Activated T-cell treated with anti-CD3 and anti-CD28 coated beads for 1 hour (primary cell): Measurements from ENCODE around the gene ANKS1A.

Source experiments
- DNase-seq: peaks from one replicate; pipeline ENCODE4 v3.0.0-alpha.2; 2020; ENCODE audit warnings: low read depth

ANKS1A gene

DNA sequence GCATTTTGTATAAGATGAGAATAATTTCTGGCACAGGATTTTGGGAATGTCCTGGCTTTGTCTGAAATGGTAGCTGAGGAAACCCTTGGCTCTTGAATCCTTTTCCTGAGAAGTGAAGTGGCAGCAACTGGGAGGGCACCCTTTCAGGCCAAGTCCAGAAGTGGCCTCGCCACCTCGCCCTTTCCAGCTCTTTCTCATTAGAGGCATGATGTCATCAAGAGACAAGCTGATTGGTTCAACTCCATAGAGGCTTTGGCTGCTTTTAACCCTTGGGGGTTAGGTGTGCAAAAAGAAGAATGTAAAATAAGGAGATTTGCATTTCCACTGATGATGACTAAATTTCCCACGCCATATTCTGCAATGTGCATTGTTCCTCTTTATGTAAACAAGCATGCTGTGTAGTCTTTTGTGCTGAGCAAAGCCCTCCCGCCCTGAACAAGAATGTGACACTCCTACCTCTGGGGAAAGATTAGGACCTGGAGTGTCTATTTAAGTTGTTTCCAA, 135.5 kb downstream of the ANKS1A start:
- DNase-seq = no peak

GRCh38 chr6:35025232-35026188, 136.5 kb downstream of the ANKS1A start:
- no peak for DNase-seq

DNA sequence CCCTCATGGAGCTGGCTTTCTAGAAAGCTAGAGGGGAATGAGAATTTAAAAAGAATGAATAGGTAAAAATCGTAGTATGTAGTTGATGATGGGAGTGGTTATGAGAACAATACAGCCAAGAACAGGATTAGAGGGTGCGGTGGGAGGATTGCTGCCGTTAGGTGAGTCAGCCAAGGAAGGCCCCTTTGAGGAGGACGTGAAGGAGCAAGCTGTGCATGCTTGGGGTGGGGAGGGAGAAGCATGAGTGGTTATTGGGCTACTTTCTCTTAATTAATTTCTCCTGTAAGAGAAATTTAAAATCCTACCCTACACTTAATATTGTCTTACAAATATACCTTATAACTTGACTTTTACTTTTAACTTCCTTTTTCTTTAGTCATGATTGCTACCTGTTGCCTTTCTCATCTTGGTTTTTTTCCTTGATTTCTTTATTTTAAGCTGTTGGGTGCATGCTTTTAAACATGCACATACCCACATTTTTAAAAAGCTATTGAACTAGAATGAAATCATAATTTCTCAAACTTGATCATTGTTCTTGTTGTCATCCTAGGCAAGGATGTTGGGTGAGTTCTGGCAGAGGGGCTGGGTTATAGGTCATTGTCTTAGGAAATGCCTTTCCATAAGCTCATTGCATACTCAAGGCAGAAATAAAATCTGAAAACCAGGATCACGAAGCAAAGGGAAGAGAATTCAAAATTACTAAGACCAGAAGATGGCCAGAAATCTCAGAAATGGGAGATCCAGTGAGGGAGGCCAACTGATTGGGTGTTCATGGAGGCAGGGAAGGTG, 137.6 kb downstream of the ANKS1A start:
- no peak for DNase-seq

GRCh38 chr6:35027807-35028206, 138.8 kb downstream of the ANKS1A start:
- no peak for DNase-seq

DNA sequence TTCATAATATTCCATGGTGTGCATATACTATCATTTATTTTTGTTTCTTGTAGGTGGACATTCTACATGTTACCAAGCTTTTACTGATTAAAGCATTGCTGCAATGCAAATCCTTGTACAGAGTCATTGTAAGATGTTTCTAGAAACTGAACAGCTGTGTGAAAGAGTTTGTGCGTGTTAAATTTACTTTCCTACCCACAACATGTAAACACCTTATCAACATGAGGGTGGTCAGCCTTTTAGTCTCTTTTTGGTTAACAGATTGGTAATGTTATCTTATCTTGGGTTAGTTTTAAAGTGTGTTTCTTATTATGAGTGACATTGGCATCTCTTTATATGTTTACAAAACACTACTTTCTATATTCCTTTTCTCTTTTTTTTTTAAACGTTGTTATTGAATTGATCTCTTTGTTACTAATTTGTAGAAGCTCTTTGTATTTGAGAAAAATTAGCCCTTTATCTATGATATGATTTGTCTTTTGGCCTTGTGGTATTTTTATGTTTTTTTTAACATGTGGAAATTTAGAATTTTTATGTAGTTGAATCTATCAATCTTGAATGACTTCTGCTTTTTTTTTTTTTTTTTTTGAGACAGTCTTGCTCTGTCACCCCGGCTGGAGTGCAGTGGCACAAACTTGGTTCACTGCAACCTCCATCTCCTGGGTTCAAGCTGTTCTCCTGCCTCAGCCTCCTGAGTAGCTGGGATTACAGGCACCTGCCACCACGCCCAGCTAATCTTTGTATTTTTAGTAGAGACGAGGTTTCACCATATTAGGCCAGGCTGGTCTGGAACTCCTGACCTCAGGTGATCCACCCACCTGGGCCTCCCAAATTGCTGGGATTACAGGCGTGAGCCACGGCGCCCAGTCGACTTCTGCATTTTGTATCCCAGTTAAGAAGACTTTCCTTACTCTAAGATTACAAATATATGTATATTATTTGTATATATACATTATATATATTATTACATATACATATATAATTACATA, 140.0 kb downstream of the ANKS1A start:
- DNase-seq = no peak

GRCh38 chr6:35030099-35030498, 141.0 kb downstream of the ANKS1A start:
- no peak for DNase-seq

DNA sequence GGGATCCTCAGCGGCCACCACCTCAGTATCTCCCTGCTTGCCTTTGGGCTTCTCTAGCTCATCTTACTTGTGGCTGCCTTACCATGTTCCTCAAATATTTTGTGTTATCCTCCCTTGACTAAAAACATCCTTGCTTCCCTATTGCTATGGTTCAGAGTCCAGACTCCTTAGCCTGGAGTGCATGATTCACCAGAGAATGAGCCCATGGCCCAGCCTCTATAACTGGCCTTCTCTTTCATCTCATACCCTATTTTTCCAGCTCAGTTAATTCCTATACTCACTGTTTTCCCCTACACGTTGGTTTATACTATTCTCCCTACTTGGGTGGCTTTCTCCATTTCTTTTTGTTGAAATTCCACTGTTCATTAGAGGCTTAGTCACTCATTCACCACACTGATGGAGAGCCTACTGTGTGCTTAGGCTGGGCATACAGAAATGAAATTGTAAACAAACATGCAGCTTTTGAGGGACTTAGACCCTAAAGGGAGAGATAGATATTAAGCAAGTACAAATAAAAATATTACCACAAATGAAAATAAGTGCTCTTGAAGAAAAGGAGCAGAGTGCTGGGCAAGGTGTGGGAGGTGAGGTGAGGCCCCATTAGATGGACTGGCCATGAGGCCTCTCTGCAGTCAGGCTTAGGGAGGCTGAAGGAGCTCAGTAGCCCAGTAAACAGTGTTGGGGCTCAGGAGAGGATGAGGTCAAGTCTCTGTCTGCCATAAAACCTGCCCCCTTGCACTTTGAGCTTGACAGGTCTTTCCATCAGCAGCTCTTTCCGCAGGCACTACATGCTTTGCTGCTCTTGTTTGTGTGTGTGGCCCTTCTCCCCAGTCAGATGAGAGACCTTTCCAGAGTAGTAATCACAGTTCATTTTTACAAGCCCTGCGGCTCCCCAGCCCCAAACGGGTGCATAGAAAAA, 142.8 kb downstream of the ANKS1A start:
- no peak for DNase-seq

GRCh38 chr6:35033683-35034082, 144.6 kb downstream of the ANKS1A start:
- no peak for DNase-seq

GRCh38 chr6:35034411-35035191, 145.5 kb downstream of the ANKS1A start:
- no peak for DNase-seq

DNA sequence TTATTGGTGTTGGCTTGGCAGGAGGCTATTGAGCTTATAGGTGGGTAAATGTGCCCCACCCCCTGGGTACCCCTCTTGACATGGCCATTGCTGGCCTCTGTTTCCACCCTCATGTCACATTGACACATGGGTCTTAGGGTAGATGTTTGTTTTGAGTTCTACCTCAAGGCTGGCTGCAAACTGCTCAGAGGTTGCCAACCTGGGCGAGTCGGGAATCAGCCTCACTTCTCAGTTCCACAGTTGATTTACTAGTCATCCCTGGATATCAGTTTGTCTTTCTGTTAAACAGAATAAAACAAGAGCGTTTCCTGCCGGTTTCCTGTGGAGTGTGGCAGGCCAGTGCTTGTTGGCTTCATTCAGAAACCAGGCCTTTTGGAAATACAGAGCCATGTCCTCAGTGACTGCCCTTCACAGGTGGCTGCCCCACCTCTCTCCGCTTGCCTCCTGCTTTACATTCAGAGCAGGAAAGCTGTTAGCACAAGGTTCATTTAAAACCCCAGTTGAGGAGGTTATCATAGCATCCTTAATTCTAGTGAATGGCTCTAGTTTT, 146.5 kb downstream of the ANKS1A start:
- DNase-seq = no peak

DNA sequence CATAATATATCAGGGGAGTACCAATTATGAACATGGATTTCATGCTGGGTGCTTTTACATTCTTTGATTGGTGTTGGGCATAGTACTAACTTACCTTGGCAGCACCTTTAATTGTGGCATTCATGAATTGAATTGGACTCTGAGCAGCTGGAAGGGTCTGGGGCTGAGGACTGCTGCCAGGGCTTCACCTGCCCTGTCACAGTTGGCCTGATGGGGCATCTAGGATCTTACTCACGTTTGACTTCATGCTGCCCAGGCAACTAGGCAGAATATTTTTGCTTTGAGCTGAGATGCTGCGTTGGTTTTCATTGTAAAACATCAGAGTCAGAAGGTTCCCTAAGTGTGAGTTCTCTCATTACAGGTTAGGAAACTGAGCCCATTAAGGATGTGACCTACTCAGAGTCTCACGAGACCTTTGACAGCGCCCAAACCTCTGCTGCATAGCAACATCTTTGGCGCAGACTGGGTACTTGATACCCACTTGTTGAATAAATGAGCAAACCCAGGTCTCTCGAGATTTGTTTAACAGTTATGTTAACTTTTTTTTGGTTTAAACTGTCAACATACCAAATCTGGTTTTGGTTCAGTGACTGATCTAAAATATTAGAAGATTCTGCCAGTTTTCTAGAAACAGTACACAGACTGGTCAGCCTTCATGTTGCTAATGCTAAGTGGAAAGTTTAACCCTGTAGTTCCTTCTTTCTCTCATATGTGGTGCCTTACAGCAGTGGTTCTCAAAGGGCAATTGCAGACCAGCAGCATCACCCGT, 147.2 kb downstream of the ANKS1A start:
- no peak for DNase-seq

DNA sequence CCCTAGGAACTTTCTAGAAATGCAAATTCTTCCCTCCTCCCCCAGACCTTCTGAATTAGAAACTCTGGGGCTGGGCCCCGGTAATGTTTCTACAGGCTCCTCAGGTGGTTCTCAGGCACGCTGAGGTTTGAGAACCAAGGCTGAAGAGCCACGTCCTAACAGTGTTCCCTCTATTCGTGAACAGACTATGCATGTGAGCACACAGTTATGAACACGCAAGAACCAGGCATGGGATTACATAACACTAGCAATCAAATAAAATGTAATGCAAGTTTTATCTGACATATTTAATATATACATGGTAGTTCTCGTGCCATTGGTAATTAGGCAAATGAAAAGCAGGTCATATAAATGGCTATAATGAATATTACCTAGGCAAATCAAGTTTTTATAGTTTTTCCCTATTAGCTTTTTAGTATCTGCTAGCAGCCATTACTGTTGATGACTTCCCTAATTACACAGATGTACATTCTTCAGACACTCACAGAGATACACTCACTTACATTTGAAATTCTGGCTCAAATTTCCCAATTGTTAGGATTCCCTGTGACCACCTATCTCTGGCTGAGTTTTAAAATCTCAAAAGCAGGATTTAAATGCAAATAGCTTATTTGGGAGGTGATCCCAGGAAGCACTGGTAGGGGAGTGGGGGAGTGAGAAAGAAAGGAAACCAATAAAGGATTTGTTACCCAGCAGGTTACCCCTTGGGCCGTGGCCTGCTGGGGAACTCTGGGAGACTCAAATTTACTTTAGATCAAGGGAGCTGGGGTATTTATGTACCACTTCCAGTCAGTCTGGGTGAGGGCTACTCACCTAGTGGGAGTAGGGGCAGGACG, 148.0 kb downstream of the ANKS1A start:
- no peak for DNase-seq

GRCh38 chr6:35037664-35038038, 148.6 kb downstream of the ANKS1A start:
- DNase-seq = no peak

DNA sequence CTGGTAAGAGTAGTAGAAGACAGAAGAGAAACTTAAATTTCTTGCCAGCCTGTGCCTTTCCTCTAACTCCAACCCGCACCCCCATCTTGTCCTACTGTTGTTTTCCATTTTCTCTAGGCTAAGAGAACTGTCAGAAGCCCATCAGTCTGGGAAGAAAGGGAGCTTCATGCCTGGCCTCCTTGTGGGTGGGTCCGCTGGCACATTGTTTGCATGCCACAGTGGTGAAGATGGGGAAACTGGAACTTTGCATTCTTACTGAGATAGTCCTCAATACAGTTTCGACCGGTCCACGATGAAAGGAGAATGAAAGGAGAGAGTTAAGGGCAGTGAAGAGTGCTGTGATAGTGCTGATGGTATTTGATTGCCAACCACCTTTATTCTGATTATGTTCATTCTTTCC, 149.0 kb downstream of the ANKS1A start:
- DNase-seq = no peak

DNA sequence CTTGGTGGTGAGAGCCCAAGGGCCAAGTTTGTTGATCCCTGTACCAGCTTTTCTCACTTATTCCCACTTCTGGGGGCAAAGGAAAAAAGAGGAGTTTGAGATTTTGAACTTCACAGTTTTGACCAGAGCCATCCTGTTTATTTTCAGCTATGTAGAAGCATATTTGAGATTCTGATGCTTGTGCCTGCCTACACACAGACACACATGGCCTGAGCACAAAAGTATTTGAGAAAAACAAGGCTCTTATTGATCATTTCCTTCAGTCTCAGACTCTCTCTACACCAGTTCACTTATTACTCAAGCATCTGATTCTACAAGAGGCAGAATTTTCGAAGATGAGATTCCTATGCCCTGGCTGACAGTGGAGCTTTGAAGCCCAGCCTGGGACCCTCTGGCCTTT, 151.3 kb downstream of the ANKS1A start:
- no peak for DNase-seq

DNA sequence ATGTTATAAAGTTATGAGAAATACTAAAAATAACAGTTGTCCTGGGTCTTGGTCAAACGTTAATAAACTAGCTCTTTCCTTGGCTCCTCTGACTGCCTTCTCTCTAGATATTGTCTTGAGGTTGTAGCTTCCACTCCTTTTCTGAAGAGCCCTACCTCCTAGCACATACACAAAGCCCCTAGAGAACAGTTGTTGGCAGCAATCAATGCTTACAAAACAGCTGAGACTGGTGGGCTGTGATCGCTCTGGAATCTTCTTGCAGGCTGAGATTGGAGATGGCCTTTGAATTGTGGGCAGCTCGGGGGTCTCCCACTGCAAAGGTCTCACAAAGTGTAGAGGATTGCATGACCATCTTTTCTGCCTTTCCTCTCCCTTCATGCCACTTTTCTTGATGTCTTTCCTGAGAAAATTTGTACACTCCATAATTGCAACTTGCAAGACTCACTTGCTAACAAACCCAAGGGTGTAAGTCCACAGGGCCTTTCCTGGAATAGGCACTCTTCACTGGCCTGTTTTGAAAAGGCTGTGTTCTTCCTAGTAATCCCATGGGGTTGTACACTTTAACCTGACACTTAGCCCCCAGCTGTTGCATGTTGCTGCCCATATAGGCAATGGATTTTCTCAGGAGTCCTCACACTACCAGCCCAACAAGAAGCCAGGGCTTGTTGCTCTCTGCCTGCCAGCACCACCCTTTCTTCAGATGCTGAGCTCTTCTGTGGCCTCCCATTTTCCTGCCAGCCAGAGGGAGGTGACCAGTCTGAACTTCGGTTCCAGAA, 152.2 kb downstream of the ANKS1A start:
- DNase-seq = no peak
